ENCODE measurements around the gene SLC22A1.
"Not testable (repeated sequence)": the region's sequence is repeated elsewhere in the genome, so short reads cannot be mapped to it uniquely, and the experiment has no call there.

SLC22A1 gene

DNA sequence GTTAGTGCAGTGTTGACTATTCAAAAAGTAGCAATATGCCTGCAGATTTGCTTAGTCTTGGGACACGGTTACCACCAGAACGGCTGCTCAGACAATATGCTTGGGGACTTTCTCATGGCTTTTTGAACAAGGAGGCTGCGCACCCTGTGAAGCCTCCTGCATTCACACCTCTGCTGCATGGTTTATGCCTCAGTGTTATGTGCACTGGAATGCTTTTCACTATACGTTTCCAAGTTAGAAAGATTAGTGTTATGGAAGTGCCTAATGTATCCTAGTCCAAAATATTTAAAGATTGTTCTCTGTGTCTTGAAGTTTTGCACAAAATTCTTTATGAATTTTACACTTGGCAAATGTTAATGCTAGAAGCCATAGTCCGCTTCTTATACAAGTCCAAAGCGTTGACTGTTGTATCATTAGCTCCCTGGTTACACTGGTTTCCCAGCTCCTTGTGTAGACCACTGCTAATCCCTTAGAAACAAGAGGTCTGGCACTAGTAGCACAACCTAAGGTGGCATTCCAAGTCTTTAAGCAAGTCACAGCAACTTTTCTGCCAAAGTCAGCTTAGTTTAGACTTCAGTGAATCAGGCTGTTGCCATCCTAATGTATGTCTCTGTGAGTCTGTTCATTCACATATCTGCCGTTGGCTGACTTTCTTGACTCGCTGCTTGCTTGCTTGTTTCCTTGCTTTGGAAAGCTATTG, 26.3 kb upstream of the SLC22A1 start:
- DNase-seq, result no peak

DNA sequence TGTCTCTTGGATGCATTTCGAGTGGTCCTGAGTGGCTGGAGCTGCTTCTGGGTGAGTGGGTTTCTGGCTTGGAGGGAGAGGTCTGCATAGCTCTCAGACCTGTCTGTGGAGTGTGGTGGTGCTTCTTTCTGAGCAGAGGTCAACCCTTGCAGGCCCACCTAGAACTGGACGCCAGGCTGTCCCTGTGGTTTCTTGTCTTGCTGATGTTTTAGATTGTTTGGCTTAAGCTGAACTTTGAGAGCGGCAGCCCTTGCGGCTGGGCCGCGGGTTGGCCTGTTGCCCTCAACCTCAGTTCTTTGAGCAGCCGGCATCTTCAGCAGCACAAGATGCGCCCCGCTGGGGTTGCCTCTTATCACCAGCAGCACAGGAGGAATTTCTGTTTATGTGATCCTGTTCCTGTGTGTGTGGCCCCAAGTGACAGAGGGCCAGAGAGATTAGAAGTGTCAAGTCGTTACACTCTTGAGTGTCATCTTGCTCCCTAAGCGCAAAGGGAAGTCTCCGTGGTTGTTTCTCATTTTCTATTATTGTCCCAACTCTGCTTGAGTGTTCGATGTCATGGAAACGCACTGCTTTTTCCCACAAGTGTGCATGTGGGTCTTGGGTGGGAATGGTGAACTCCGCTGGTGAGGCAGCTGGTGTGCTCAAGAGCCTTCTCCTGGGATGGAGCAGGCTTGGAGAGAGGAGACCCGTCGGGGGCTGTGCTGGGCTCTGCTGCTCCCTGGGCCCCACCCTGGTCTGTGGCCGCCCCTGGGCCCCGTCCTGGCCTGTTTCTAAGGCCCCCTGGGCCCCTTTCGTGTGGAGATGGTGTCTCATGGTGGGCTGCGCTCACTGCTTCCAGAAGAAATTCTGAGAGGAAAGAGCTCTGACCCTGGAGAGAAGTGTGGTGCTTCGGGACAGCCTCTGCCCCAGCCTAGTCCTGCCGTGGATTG, 20.1 kb upstream of the SLC22A1 start:
- no peak for DNase-seq

DNA sequence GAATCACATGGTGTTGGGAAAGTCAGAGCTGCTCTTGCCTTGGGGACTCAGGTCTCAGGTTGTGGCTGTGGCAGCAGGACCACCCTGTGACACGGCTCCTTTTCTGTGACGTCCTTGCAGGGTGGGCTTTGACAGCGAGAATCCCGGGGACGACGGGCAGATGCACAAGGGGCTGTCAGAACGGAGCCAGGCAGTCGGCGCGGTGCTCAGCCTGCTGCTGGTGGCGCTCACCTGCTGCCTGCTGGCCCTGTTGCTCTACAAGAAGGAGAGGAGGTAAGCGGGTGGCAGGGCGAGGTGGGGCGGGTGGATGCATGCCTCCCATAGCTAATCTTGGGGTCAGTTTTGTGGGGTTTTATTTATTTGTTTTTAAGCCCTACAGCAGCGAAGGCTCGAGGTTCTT, 19.2 kb upstream of the SLC22A1 start:
- no peak for DNase-seq

DNA sequence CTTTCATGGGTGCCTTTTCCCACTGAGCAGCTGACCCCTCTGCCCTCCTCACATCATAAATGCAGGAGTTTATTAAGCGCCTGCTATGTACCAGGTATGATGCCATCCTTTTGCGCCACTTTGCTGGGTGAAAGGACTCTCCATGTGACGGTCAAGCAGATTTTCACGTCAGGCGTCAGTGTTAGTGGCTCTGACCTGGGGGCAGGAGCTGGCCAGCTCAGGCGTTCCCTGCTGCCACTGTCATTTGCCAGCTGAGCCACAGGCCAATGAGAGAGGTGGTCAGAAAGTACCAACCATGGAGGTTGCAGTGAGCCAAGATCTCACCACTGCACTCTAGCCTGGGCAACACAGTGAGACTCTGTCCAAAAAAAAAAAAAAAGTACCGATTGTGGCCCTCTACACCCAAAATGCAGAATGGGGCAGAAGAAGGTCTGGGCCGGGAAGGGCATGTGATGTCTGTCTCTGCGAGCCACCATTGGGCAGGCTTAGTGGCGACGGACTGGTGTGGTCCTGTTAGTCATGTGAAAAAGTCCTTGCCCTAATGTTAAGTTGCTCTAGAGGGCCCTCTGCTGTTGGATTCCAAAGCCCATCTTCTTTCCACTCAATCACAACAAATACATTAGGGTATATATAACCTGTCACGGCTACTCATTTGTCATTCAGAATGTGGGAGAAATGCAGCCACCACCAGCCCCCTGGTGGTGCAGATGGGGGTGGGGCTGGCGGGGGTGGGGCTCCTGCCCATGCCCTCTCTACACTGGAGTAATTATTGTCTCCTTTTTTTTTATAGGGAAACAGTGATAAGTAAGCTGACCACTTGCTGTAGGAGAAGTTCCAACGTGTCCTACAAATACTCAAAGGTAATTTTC, 18.4 kb upstream of the SLC22A1 start:
- no peak for DNase-seq

DNA sequence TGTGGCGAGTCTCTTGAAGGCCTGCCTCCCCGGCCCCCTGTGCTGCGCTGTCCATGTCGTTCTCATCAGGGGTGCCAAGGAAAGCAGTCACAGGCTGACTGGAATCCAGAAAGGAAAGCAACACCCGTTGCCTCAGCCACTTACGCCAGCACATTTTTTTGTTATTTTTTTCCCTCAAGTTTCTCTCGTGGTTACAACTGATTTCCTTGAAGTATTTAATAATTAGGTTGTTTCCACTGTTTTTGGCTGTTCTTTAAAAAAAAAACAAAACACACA, 17.9 kb upstream of the SLC22A1 start:
- DNase-seq, result no peak

DNA sequence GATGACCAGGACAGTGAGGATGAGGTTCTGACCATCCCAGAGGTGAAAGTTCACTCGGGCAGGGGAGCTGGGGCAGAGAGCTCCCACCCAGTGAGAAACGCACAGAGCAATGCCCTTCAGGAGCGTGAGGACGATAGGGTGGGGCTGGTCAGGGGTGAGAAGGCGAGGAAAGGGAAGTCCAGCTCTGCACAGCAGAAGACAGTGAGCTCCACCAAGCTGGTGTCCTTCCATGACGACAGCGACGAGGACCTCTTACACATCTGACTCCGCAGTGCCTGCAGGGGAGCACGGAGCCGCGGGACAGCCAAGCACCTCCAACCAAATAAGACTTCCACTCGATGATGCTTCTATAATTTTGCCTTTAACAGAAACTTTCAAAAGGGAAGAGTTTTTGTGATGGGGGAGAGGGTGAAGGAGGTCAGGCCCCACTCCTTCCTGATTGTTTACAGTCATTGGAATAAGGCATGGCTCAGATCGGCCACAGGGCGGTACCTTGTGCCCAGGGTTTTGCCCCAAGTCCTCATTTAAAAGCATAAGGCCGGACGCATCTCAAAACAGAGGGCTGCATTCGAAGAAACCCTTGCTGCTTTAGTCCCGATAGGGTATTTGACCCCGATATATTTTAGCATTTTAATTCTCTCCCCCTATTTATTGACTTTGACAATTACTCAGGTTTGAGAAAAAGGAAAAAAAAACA, 16.6 kb upstream of the SLC22A1 start:
- no peak for DNase-seq

DNA sequence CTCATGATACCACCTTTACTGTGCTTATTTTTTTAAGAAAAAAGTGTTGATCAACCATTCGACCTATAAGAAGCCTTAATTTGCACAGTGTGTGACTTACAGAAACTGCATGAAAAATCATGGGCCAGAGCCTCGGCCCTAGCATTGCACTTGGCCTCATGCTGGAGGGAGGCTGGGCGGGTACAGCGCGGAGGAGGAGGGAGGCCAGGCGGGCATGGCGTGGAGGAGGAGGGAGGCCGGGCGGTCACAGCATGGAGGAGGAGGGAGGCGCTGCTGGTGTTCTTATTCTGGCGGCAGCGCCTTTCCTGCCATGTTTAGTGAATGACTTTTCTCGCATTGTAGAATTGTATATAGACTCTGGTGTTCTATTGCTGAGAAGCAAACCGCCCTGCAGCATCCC, 15.6 kb upstream of the SLC22A1 start:
- DNase-seq, result no peak

DNA sequence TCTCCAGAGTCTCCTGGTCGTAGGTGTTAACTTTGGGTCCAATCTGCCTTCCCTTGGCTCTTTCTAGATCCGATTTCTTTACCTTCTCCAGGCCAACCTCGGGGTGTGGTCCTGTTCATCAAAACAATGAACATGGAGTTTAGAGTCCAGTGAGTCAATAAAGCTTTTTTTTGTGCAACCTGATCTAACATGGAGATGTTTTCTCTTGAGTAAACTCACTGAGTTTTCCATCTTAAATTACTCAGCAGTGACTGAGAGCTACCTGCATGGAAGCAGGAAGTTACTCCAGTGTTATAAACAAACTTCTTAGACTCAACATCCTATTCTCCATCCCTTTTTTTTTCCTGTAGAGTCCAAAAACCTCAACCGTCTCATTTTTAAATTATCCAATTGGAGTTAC, 14.9 kb upstream of the SLC22A1 start:
- no peak for DNase-seq

DNA sequence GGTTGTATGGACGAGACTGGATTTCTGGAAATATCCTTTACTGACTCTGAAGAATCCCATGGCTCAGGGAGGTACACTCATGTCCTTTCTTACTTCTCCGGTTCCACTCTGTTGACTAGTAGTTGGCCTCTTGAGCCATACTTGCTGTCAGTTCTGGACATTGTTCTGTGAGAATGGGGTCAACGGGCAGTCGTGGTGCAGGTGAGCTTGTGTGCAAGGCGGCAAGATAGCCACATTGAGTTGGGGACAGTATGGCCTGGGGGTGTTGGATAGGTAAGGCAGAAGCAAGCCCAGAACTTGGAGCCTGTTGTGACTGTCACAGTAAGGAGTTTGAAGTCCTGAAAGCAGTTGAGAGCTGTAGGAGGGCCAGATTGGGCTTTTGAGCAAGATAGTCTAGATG, 13.5 kb upstream of the SLC22A1 start:
- DNase-seq, result no peak

DNA sequence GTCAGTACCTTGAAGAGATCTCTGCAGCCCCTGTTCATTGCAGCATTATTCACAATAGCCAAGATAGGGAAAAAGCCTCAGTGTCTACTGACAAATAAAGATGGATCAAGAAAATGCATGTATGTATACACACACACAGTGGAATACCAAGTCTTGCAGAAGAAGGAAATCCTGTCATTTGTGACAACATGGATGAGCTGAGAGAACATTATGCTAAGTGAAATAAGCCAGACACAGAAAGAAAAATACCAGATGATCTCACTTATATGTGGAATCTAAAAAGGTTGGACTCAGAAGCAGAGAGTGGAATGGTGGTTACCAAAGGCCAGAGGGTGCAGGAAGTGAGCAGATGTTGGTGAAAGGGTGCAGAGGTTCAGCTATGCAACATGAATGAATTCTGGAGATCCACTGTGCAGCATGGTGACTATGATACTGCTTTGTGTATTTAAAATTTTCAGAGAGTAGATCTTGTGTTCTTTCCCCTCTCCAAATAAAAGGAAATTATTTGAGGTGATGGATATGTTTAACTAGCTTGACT, 11.0 kb upstream of the SLC22A1 start:
- DNase-seq, result no peak

DNA sequence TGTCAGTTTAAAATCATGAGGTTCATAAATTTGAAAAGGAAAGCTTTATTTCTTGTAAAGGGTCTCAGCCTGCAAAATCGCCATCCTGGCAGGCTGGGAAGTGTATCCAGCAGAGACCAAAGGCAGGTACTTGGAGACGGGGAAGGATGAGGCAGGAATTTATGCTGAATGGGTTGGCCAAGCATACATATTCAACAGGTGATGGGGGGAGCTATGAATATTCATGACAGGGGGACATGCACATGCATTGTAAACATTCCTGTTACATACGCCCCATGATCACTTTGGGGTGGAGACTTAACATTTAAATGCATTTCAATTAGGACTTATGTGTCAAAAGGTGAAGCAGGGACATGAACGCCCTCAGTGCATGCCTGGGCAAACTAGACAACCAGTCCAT, 9.8 kb upstream of the SLC22A1 start:
- DNase-seq, result no peak

DNA sequence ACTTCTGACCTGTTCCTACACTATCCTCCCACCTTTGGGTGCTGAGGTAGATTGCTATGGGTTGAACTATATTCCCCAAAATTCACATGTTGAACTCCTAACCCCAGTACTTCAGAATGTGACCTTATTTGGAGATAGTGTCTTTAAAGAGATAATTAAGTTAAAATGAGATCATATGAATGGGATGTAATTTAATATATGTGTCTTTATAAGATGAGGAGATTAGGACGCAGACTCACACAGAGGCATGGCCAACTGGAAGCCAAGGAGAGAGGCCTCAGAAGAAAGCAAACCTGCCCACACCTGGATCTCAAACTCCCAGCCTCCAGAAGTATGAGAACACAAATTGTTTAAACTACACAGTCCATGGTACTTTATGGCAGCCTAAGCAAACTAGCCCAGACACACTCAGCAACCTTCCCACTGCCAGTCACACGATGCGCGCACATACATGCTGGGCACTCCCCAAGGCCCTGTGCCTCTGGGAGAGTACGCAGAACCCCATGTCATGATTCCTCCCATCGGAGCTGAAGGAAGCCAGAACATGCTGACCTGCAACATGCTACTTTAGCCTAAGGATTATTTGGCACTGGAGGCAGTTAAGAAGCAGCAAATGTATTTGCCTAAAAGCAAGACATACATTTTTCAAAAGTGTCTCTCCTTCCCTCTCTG, 8.9 kb upstream of the SLC22A1 start:
- no peak for DNase-seq

DNA sequence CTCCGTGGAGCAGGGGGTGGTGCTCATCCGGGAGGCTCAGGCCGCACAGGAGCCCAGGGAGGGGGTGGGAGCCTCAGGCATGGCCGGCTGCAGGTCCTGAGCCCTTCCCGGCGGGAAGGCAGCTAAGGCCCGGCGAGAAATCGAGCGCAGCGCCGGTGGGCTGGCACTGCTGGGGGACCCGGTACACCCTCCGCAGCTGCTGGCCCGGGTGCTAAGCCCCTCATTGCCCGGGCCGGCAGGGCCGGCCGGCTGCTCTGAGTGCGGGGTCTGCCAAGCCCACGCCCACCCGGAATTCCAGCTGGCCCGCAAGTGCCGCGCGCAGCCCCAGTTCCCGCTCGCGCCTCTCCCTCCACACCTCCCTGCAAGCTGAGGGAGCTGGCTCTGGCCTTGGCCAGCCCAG, 7.1 kb upstream of the SLC22A1 start:
- DNase-seq, result not testable (repeated sequence)

DNA sequence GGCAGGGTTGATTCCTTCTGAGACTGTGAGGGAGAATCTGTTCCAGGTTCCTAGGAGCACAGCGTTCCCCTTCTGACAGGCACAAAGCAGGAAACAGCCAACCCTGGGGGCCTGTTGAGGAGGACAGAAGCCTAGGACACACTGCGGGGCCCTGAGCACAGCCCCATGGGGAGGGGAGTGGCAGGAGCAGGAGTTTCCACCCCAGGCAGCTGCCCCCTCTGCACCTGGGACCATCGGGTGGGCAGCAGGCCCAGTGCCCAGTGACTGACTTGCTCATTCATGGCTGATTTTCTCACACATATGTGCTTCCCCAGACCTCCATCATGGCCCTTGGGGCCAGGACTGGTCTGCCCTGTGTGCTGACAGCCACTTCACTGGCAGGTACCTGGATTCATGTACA, 6.2 kb upstream of the SLC22A1 start:
- DNase-seq, result no peak

DNA sequence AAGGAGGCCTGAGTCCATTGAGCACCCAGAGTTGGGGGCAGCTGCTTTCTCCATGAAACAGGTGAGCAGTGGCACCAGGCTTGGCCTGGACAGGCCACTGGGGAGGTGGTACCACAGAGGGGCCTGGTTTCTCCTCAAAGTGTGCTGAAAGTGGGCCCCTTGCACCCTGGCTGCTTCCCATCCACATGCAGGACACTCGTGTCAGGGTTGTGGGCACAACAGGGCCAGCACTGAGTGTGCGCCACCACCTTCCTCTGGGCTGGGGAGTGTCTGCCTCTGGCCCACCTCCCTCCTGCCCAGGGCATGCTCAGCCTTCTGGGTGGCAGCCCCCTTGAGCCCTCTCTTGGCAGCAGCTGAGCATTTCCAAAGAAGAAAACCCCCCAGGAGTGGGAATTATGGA, 5.2 kb upstream of the SLC22A1 start:
- no peak for DNase-seq

DNA sequence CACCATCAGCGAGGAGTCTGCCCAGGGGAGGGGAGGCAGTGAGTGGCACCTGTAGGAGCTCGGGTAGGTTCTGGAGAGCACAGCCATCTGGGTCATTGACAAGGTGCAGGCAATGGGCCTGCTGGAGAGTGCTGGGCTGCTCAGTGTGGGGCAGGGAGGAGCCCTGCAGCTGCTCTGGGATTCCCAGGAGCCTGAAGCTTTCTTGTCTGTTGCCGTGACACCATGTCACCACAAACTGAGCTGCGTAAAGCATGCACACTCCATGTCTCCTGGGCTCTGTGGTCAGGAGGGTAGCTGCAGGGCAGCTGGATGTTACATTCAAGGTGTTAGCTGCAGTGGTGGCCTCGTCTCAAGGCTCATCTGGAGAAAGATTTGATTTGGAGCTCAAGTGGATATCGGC, 4.5 kb upstream of the SLC22A1 start:
- DNase-seq, result no peak

DNA sequence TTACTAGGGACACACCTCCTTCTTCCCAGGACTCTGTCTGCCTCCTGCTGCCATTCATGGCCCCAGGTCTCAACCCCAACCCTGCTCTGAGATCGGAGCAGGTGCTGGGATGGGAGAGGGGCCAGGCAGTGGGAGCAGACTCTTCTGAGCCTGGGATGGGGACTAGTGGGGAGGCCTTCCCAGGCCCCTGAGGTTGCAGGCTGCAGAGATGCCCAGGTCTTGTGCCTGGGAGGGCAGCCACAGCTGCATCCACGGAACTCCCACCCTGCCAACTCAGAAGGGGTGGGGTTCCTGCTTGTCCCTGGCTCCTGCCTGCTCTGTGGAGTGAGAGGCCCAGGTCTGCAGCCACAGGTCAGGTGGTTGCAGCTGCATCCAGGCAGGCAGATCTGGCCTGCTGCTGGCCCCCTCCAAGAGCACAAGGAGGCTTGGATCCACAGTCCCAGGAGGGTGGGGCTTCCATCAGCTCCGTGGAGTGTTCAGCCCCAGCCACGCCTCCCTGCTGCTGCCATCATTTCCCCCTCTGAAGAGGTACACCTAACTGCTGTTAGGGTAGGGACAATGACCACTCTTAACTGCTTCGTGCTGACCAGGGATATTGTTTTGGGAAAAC, 2.9 kb upstream of the SLC22A1 start:
- DNase-seq, result no peak

DNA sequence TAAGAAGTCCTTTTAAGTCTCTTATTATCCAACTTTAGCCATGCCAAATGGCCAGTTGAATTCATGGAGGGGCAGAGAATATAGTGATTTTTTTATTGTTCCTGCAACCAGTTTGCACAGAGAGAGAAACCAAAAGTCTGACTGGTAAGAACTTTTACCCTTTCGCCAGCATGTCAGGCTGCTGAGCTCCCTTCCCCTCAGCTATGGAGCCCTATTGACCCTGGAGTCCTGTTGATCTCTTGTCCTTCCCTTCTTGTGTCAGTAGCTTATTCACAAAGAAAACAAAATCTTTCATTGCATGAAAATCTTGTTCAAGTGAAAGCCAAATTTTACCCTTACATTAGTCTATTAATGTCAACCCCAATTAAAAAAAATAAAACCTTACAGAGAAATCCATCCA, 1.5 kb upstream of the SLC22A1 start:
- DNase-seq, result no peak

DNA sequence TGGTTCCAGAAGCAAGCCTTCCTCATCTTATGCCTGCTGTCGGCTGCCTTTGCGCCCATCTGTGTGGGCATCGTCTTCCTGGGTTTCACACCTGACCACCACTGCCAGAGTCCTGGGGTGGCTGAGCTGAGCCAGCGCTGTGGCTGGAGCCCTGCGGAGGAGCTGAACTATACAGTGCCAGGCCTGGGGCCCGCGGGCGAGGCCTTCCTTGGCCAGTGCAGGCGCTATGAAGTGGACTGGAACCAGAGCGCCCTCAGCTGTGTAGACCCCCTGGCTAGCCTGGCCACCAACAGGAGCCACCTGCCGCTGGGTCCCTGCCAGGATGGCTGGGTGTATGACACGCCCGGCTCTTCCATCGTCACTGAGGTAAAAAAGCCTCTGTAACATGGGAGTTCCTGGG, 366 bp downstream of the SLC22A1 start:
- no peak for DNase-seq

DNA sequence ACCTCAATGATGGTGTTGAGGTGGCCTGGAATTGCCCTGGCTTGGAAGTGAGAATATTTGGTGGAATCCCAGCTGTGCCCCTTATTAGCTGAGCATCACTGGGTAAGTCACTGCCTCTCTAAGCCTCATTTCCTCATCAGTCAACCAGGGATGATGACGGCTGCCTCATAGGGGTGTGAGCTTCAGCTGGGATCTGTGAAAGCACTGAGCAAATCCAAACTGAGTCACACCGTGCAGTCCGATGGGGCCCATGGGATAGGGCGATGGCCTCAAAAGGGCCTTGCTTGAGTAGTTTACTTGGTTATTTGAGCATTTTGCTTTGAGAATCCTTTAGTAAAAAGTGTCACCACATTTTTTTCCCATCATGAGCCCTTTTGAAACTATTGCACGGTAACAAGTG, 1.1 kb downstream of the SLC22A1 start:
- DNase-seq, result no peak

DNA sequence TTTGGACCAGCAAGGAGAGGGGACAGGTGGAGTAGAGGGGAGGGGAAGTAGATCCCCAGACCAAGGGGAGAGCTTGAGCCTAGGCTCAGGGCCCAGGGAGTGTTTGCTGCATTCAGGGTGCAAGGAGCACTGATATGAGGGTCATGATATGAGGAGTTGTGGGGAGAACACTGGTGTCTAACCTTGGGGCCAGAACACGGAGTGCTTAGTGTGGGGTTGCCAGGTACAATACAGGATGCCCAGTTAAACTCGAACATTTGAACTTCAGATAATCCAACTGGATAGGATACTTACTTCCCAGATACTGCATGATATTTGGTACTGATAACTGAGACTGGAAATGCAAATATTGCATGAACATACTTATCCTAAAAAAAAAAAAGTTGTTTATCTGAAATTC, 2.4 kb downstream of the SLC22A1 start:
- no peak for DNase-seq

DNA sequence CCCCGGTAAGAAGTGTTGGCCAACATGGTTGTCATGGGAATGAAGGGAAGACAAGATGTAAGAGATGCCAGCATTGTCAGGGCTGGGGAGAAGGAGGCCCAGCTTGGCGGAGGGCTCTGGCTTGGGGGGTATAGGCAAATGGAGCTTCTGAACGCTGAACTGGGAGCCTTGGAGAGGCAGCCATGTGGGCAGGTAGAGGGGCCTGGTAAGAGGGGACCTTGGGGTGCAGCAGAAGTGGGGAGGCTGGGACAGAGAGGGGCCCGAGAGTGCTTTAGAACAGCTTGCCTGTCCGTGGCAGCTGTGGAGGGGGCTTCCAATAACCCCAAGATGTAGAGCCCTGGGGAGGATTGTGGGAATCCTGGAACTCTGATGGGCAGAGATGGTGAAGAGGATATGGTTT, 3.0 kb downstream of the SLC22A1 start:
- no peak for DNase-seq
